ENCODE data around the gene EIF2B1. TPM values are rescaled to one million over a fixed set of nuclear protein-coding genes. Genes with fewer than 3 reads are reported as not detected.
A peak's percentile ranks its signal among the peaks of the same experiment; 100 is the strongest.

EIF2B1 gene
- total RNA-seq, 1 experiment from 2014 or later: 59.8 TPM

GRCh38 chr12:123617580-123617979 lies 15.9 kb downstream of the EIF2B1 start:
- Histone ChIP-seq H4K91ac (ENCODE audit: insufficient read length, low read depth, low read length) (no peak overlapping the region), H3K79me1 (ENCODE audit: insufficient read depth, low read depth, low read length, poor library complexity, severe bottlenecking) (no peaks in the 10 kb centered on the region), H3K14ac (ENCODE audit: insufficient read depth, low read length) (no peak overlapping the region), H2AFZ (ENCODE audit: low read length) (no peak overlapping the region), H3K4me1 (ENCODE audit: insufficient read depth, low read length) (no peaks in the 10 kb centered on the region), H3K27ac (ENCODE audit: insufficient read length, low read depth, low read length) (no peak overlapping the region), H2BK12ac (ENCODE audit: insufficient read length, low read depth, low read length) (no peak overlapping the region), H3K56ac (ENCODE audit: insufficient read length, low read depth, low read length) (no peak overlapping the region), H2BK5ac (ENCODE audit: insufficient read length, low read length) (no peak overlapping the region), H3K4me2 (ENCODE audit: insufficient read depth, insufficient read length, low read length) (no peak overlapping the region), H3K79me2 (ENCODE audit: insufficient read depth, low read length) (no peaks in the 10 kb centered on the region), H3K23me2 (ENCODE audit: insufficient read length, low read depth, low read length, poor library complexity, severe bottlenecking) (no peaks in the 10 kb centered on the region), H3K9me3 (ENCODE audit: control insufficient read depth, low read depth, low read length) (no peaks in the 10 kb centered on the region), H3K4ac (ENCODE audit: low read depth, low read length) (no peak overlapping the region), H4K20me1 (ENCODE audit: control insufficient read depth, insufficient read depth, insufficient read length) (no peaks in the 10 kb centered on the region), H3K27me3 (ENCODE audit: insufficient read depth, low read length) (no peaks in the 10 kb centered on the region), H4K5ac (ENCODE audit: insufficient read length, low read depth, low read length) (no peak overlapping the region), H3K23ac (ENCODE audit: insufficient read length, low read depth, low read length) (no peak overlapping the region), H2BK20ac (ENCODE audit: low read depth, low read length, poor library complexity, severe bottlenecking) (no peak overlapping the region), H2AK5ac (ENCODE audit: insufficient read length, low read length) (no peak overlapping the region), H3K9ac (ENCODE audit: extremely low read depth, insufficient read length, low read length) (no peak overlapping the region), H2BK15ac (ENCODE audit: low read depth, low read length) (no peak overlapping the region), H3K18ac (ENCODE audit: insufficient read length, low read depth, low read length) (no peak overlapping the region), H3T11ph (ENCODE audit: low read length) (no peak overlapping the region), H2BK120ac (ENCODE audit: low read depth, low read length, poor library complexity, severe bottlenecking) (no peak overlapping the region), H4K8ac (replicated peaks; ENCODE audit: insufficient read length, low read depth, low read length) (no peak overlapping the region)
- H3K4me1 Mint-ChIP-seq: no peaks in the 10 kb centered on the region
- no peak overlapping the region for H3K4me3 Mint-ChIP-seq
- H3K27me3 Mint-ChIP-seq (ENCODE audit: low read depth): no peaks in the 10 kb centered on the region
- WGBS (ENCODE audit: extremely low coverage, insufficient read length, low lambda C conversion rate): no CpG with 5 or more reads among the region's 13 CpGs
- H3K27ac Mint-ChIP-seq: peak overlapping the region in 1 of 3 experiments; percentile 70; a peak in 1 of 7 replicates
- no peaks in the 10 kb centered on the region for H3K9me3 Mint-ChIP-seq
- DNase-seq: peak; percentile 35
- TF ChIP-seq, protein P1, sequence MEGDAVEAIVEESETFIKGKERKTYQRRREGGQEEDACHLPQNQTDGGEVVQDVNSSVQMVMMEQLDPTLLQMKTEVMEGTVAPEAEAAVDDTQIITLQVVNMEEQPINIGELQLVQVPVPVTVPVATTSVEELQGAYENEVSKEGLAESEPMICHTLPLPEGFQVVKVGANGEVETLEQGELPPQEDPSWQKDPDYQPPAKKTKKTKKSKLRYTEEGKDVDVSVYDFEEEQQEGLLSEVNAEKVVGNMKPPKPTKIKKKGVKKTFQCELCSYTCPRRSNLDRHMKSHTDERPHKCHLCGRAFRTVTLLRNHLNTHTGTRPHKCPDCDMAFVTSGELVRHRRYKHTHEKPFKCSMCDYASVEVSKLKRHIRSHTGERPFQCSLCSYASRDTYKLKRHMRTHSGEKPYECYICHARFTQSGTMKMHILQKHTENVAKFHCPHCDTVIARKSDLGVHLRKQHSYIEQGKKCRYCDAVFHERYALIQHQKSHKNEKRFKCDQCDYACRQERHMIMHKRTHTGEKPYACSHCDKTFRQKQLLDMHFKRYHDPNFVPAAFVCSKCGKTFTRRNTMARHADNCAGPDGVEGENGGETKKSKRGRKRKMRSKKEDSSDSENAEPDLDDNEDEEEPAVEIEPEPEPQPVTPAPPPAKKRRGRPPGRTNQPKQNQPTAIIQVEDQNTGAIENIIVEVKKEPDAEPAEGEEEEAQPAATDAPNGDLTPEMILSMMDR (conservative IDR thresholded peaks at IDR 0.05): no peak
- peaks cover 54 to 93% (median 84%) of the 10 kb centered on the region in 3 experiments; a peak in 6 of 7 replicates for H3K36me3 Mint-ChIP-seq (ENCODE audit: insufficient read depth in 1 of 3, low read depth in 3 of 3)
